Mesendoderm (in vitro differentiated cells): ENCODE data around the gene ZNF598.
A peak's percentile ranks its signal among the peaks of the same experiment; 100 is the strongest.

Experiments used
- DNase-seq: peaks from one replicate; pipeline ENCODE4 v3.0.0; 2013
- H2AK5ac ChIP-seq: 2 replicates; pipeline ENCODE4 v1.6.1; 2013; ENCODE audit warnings: low read length, inconsistent platforms
- H2BK120ac ChIP-seq: 2 replicates; pipeline ENCODE4 v1.6.1; 2013; ENCODE audit warnings: low read depth, mild to moderate bottlenecking, low read length, moderate library complexity, mixed read lengths
- H2BK15ac ChIP-seq: replicated peaks from 2 replicates; pipeline ENCODE4 v1.6.1; 2013; ENCODE audit warnings: low read depth, mild to moderate bottlenecking, moderate library complexity
- H2BK5ac ChIP-seq: 2 replicates; pipeline ENCODE4 v1.6.1; 2013; ENCODE audit warnings: low read length, inconsistent platforms
- H3K18ac ChIP-seq: 2 replicates; pipeline ENCODE4 v1.6.1; 2013; ENCODE audit warnings: mild to moderate bottlenecking, low read length, mixed read lengths
- H3K23ac ChIP-seq: one replicate; pipeline ENCODE4 v1.6.1; 2013; ENCODE audit warnings: low read length
- H3K27ac ChIP-seq: 2 replicates; pipeline ENCODE4 v1.5.1; 2013; ENCODE audit warnings: low read depth, mild to moderate bottlenecking, inconsistent platforms, low read length, moderate library complexity
- H3K27me3 ChIP-seq: 2 replicates; pipeline ENCODE4 v1.6.1; 2013; ENCODE audit warnings: low read length, control low read depth, mild to moderate bottlenecking, inconsistent platforms; ENCODE audit not compliant: insufficient read depth, poor library complexity
- H3K36me3 ChIP-seq: 2 replicates; pipeline ENCODE4 v1.6.1; 2013; ENCODE audit warnings: low read length, inconsistent platforms; ENCODE audit not compliant: control insufficient read depth, insufficient read depth
- H3K4ac ChIP-seq: one replicate; pipeline ENCODE4 v1.6.1; 2013; ENCODE audit warnings: low read depth, mild to moderate bottlenecking, low read length, moderate library complexity
- H3K4me1 ChIP-seq: 2 replicates; pipeline ENCODE4 v1.6.1; 2013; ENCODE audit warnings: low read depth, low read length, inconsistent platforms; ENCODE audit not compliant: control insufficient read depth
- H3K4me2 ChIP-seq: 2 replicates; pipeline ENCODE4 v1.6.1; 2013; ENCODE audit warnings: low read length
- H3K4me3 ChIP-seq: 2 replicates; pipeline ENCODE4 v1.5.1; 2013; ENCODE audit warnings: mild to moderate bottlenecking, low read length
- H3K56ac ChIP-seq: one replicate; pipeline ENCODE4 v1.6.1; 2013; ENCODE audit warnings: low read length
- H3K79me1 ChIP-seq: 2 replicates; pipeline ENCODE4 v1.6.1; 2013; ENCODE audit warnings: low read length, inconsistent platforms
- H3K79me2 ChIP-seq: 2 replicates; pipeline ENCODE4 v1.6.1; 2013; ENCODE audit warnings: mild to moderate bottlenecking, low read length; ENCODE audit not compliant: control insufficient read depth, insufficient read depth
- H3K9ac ChIP-seq: 2 replicates; pipeline ENCODE4 v1.6.1; 2013; ENCODE audit warnings: low read length, inconsistent platforms
- H4K5ac ChIP-seq: one replicate; pipeline ENCODE4 v1.6.1; 2013; ENCODE audit warnings: low read length
- H4K8ac ChIP-seq: one replicate; pipeline ENCODE4 v1.6.1; 2013; ENCODE audit warnings: low read depth, mild to moderate bottlenecking, control low read depth, low read length, moderate library complexity
- WGBS: extraction: QIAGEN DNeasy Blood & Tissue Kit; methylation state at CpG from one replicate; pipeline ENCODE4 v1.1.7; 2013; ENCODE audit warnings: low lambda C conversion rate, missing lambda C conversion rate; ENCODE audit not compliant: insufficient coverage; ENCODE audit errors: extremely low coverage; 5-methylcytosine and 5-hydroxymethylcytosine counted together

Gene ZNF598

DNA sequence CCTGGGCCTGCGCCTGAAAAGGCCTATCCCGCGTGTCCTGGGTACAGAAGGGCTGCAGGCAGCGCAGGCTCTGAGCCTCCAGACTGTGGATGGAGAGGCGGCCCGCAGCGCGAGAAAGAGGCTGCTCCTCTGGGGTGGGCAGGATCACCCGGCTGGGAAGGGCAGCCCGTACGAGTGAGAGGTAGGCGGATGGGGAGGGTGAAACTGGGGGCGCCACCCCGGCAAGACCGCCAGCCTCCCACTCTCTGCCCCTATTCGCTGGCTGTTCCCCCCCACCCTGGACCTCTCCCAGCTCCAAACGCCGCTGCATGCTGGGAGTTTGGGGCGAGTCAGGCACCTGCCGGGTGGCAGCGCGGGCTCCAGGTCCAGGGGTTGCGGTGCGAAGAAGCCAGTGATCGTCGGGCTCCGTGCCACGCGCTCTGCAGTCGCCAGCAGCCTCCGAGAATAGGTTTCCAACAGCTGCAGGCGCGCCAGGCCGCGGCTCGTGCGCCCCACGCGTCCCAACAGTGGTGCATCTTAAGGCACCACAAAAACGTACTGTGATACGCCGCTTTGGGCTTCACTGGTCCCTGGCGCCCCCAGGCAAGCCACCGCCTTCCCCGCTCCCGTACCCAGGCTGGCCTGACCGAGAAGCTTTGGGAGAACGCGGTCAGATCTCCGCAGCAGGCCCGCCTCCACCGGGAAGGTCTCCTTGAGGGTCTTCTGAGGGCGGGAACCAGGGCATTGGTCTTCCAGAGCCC lies 29.4 kb downstream of the ZNF598 start:
- H3K4me2 ChIP-seq = no peak overlapping the region
- H3K9ac ChIP-seq = peak overlapping the region; percentile 62
- no peak overlapping the region for H2BK15ac ChIP-seq
- no peak overlapping the region for H3K56ac ChIP-seq
- no peak overlapping the region for H2AK5ac ChIP-seq
- no peak overlapping the region for H4K5ac ChIP-seq
- no peak overlapping the region for H3K4me3 ChIP-seq
- H3K27ac ChIP-seq = no peak overlapping the region
- no peak for DNase-seq
- peaks cover 9% of the 10 kb centered on the region for H3K27me3 ChIP-seq
- H3K36me3 ChIP-seq = no peaks in the 10 kb centered on the region
- no peak overlapping the region for H3K18ac ChIP-seq
- peaks cover 2% of the 10 kb centered on the region for H3K79me2 ChIP-seq
- H3K4ac ChIP-seq = no peak overlapping the region
- H2BK120ac ChIP-seq = no peak overlapping the region
- peaks cover 3% of the 10 kb centered on the region for H3K4me1 ChIP-seq
- no peak overlapping the region for H4K8ac ChIP-seq
- WGBS = no CpG with 5 or more reads among the region's 53 CpGs
- H3K23ac ChIP-seq = peak overlapping the region; percentile 20
- no peak overlapping the region for H2BK5ac ChIP-seq
- H3K79me1 ChIP-seq = peaks cover 5% of the 10 kb centered on the region

DNA sequence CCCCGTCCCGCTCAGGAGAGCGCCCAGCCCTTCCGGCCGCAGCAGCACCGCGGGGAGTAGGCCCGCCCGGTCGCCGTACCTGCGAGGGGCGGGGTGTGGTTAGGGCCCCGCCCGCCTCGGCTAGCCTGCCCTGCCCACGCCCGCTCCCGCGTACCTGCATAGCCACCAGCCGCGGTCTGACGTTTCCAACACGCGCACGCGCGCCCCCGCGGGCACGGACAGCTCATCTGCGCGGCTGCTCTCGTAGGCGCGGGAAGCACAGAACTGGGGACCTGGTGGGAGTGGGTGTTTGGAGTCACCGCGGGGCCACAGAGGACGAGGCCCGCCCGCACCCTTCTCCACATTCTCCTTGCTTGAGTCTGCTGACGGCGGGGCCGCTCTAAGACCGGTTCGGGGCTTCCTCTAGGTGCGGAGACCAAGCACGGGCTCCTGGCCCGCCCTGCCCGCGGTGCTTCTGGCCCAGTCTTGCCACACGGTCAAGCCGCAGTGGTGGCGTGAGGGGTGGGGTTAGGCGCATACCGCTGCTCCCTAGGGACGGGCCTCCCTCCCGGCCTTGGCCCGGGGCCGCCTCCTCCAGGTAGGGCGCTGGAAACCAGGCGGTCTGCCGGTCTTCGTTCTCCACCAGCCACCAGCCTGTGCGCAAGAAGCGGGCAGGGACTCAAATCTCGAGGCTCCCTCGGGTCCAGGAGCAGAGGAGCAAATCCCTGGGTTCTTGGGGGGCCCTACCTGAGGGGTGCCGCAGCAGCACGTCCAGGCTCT lies 30.2 kb downstream of the ZNF598 start:
- no peak overlapping the region for H3K23ac ChIP-seq
- no peak overlapping the region for H4K8ac ChIP-seq
- no peak overlapping the region for H2BK15ac ChIP-seq
- H3K4ac ChIP-seq = no peak overlapping the region
- no peak overlapping the region for H2AK5ac ChIP-seq
- H3K27ac ChIP-seq = no peak overlapping the region
- no peak overlapping the region for H3K4me3 ChIP-seq
- peak overlapping the region; percentile 62 for H3K9ac ChIP-seq
- WGBS = no CpG with 5 or more reads among the region's 70 CpGs
- peak overlapping the region; percentile 83 for H3K56ac ChIP-seq
- H3K79me2 ChIP-seq = no peaks in the 10 kb centered on the region
- H2BK5ac ChIP-seq = no peak overlapping the region
- no peak overlapping the region for H3K18ac ChIP-seq
- peak; percentile 50 for DNase-seq
- H3K79me1 ChIP-seq = no peaks in the 10 kb centered on the region
- H3K36me3 ChIP-seq = peaks cover 4% of the 10 kb centered on the region
- H3K4me2 ChIP-seq = peak overlapping the region; percentile 15
- no peak overlapping the region for H4K5ac ChIP-seq
- H3K4me1 ChIP-seq = peaks cover 3% of the 10 kb centered on the region
- no peak overlapping the region for H2BK120ac ChIP-seq
- H3K27me3 ChIP-seq = peaks cover 9% of the 10 kb centered on the region

DNA sequence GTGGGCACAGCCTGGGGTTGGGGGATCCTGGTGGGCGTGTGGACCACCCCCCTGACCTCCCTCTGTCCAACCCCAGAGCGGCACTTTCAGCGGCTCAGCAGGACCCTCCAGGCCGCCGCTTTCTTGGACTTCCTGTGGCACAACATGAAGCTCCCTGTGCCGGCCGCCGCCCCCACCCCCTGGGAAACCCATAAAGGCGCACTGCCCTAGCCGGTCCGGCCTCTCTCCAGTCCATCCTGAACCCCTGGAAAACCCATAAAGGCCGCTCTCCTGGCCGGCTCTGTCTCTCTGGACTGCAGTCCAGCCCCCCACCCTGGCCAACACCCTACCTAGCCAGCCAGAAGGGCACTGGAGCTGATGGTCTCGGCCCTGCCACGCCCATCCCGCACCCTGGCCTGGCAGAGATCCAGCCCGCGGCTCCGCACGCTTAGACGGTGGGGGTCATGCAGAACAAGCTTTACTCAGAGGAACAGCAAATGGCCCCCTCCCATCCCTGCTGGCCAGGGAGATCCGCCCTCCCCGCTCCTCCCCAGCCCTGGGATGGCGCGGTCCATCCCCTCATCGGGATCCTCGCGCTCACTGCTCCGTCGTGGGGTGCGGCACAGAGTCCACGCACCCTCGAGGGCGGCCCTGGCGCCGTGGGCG lies 31.0 kb downstream of the ZNF598 start:
- no peak overlapping the region for H2BK120ac ChIP-seq

GRCh38 chr16:1977875-1978268 lies 31.7 kb downstream of the ZNF598 start:
- H3K9ac ChIP-seq = no peak overlapping the region
- no peak for DNase-seq
- no peak overlapping the region for H3K27ac ChIP-seq
- no peak overlapping the region for H3K4me3 ChIP-seq
- H4K5ac ChIP-seq = no peak overlapping the region
- H3K23ac ChIP-seq = no peak overlapping the region
- H3K4me2 ChIP-seq = no peak overlapping the region
- no CpG with 5 or more reads among the region's 18 CpGs for WGBS
- no peak overlapping the region for H2BK15ac ChIP-seq
- peaks cover 4% of the 10 kb centered on the region for H3K79me2 ChIP-seq
- H3K27me3 ChIP-seq = peaks cover 9% of the 10 kb centered on the region
- H3K4me1 ChIP-seq = no peaks in the 10 kb centered on the region
- peaks cover 4% of the 10 kb centered on the region for H3K36me3 ChIP-seq
- H2BK5ac ChIP-seq = no peak overlapping the region
- H4K8ac ChIP-seq = no peak overlapping the region
- H3K18ac ChIP-seq = no peak overlapping the region
- H3K56ac ChIP-seq = no peak overlapping the region
- no peak overlapping the region for H3K4ac ChIP-seq
- H3K79me1 ChIP-seq = peaks cover under 1% of the 10 kb centered on the region
- no peak overlapping the region for H2BK120ac ChIP-seq
- H2AK5ac ChIP-seq = no peak overlapping the region

More for the DNA sequence above, 31.0 kb downstream of the ZNF598 start:
- Histone ChIP-seq H2BK15ac (no peak overlapping the region), H3K4me2 (peak overlapping the region; percentile 14), H3K4me3 (no peak overlapping the region), H3K4ac (no peak overlapping the region), H3K27ac (no peak overlapping the region), H4K8ac (no peak overlapping the region), H3K18ac (no peak overlapping the region), H3K56ac (peak overlapping the region; percentile 83), H3K79me2 (no peaks in the 10 kb centered on the region), H3K4me1 (peaks cover 3% of the 10 kb centered on the region), H3K23ac (no peak overlapping the region), H4K5ac (no peak overlapping the region), H2AK5ac (no peak overlapping the region), H3K36me3 (peaks cover 4% of the 10 kb centered on the region), H3K27me3 (peaks cover 9% of the 10 kb centered on the region), H3K79me1 (no peaks in the 10 kb centered on the region), H2BK5ac (no peak overlapping the region), H3K9ac (peak overlapping the region; percentile 62)
- no peak for DNase-seq
- no CpG with 5 or more reads among the region's 37 CpGs for WGBS

DNA sequence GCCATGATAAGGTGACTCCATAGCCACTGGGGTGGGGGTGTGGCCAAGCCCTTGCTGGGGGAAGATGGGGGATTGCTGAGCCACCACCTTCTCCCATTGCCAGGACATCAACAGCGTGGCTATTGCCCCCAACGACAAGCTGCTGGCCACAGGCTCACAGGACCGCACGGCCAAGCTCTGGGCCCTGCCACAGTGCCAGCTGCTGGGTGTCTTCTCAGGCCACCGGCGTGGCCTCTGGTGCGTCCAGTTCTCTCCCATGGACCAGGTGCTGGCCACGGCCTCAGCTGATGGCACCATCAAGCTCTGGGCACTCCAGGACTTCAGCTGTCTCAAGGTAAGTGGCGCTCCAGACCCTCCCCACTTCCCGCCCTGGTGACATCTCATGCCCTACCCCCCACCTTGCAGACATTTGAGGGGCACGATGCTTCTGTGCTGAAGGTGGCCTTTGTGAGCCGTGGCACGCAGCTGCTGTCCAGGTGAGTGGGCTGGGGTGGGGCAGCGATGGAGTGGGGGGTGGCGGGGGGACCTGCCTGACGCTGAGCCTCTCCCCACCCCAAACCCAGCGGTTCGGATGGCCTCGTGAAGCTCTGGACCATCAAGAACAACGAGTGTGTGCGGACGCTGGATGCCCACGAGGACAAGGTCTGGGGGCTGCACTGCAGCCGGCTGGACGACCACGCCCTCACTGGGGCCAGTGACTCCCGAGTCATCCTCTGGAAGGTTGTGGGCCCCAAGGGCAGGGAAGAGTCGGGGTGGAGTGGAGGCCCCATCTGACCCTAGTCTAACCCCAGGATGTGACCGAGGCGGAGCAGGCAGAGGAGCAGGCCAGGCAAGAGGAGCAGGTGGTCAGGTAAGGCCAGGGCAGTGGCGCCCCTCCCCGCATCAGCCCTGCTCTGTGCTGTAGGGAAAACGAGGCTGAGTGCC lies 32.4 kb downstream of the ZNF598 start:
- no peak overlapping the region for H4K5ac ChIP-seq
- H4K8ac ChIP-seq = no peak overlapping the region
- no peak overlapping the region for H2BK120ac ChIP-seq
- peaks cover 9% of the 10 kb centered on the region for H3K27me3 ChIP-seq
- H3K4me2 ChIP-seq = no peak overlapping the region
- no peak overlapping the region for H3K4ac ChIP-seq
- no peak overlapping the region for H3K27ac ChIP-seq
- peaks cover 4% of the 10 kb centered on the region for H3K79me1 ChIP-seq
- H3K79me2 ChIP-seq = peaks cover 11% of the 10 kb centered on the region
- no peak overlapping the region for H3K4me3 ChIP-seq
- no peaks in the 10 kb centered on the region for H3K4me1 ChIP-seq
- no CpG with 5 or more reads among the region's 33 CpGs for WGBS
- H3K36me3 ChIP-seq = peaks cover 4% of the 10 kb centered on the region
- DNase-seq = no peak
- H2BK15ac ChIP-seq = no peak overlapping the region
- no peak overlapping the region for H2AK5ac ChIP-seq
- no peak overlapping the region for H3K56ac ChIP-seq
- no peak overlapping the region for H2BK5ac ChIP-seq
- H3K23ac ChIP-seq = no peak overlapping the region
- H3K18ac ChIP-seq = no peak overlapping the region
- H3K9ac ChIP-seq = no peak overlapping the region
